ENCODE measurements around the gene SIRT2.
A peak's percentile ranks its signal among the peaks of the same experiment; 100 is the strongest.

The SIRT2 gene

DNA sequence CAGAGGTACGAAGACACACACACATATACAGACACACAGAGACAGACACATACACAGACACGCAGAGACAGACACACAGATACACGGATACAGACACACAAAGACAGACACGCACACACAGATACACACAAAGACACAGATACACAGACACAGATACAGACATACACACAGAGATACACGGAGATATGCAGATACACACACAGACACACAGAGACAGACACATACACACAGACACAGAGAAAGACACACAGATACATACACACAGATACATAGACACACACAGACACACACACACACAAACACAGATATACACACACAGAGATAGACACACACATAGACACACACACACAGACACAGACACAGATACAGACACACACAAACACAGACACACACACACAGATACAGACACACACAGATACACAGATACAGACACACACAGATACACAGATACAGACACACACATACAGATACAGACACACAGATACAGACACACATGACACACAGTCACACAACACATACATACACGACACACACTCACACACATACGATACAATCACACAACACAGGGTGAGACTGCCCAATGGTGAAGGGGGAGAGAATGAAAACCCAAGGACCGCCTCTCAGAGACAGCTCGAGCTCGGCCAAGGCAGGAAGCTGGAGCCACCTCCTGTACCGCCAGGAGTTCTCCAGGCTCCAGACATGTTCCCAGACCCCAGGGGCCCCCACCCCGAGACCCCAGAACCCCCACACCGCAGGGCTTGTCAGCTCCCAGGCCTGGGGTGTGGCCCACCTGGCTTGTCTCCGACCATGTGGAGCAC, 21.4 kb upstream of the SIRT2 start:
- ChIA-PET CTCF (interaction anchor here (0.9 to 4.1 kb wide), 4 partner anchors 9 to 33 kb away, joined by 3 to 36 read pairs (median 8); partner anchors contain the start of genes MRPS12 and SARS2), POLR2A (interaction anchor here (0.5 to 1.4 kb wide), 5 partner anchors 10 to 518 kb away, joined by 3 to 6 read pairs (median 5); partner anchors contain the start of genes ECH1, MRPS12 and SARS2)
- H3K36me3 ChIP-seq (ENCODE audit: control insufficient read depth in 2 of 2, insufficient read depth in 1 of 2, low read length in 2 of 2): peaks cover 42 to 66% of the 10 kb centered on the region in 2 experiments
- H3K9me3 ChIP-seq (ENCODE audit: control insufficient read depth, insufficient read depth, low read depth, low read length): no peaks in the 10 kb centered on the region
- peak overlapping the region; percentile 8; the same call in 1 of the 2 replicates for H3K27ac ChIP-seq (ENCODE audit: extremely low read depth, low read depth, low read length)
- no peaks in the 10 kb centered on the region for H3K4me1 ChIP-seq (ENCODE audit: control insufficient read depth, insufficient read depth, low read length)
- no peak overlapping the region for H3K4me3 ChIP-seq (ENCODE audit: low read depth, low read length)
- TF ChIP-seq, protein P1, sequence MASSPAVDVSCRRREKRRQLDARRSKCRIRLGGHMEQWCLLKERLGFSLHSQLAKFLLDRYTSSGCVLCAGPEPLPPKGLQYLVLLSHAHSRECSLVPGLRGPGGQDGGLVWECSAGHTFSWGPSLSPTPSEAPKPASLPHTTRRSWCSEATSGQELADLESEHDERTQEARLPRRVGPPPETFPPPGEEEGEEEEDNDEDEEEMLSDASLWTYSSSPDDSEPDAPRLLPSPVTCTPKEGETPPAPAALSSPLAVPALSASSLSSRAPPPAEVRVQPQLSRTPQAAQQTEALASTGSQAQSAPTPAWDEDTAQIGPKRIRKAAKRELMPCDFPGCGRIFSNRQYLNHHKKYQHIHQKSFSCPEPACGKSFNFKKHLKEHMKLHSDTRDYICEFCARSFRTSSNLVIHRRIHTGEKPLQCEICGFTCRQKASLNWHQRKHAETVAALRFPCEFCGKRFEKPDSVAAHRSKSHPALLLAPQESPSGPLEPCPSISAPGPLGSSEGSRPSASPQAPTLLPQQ (tag by site-specific recombination; IDR thresholded peaks at IDR 0.05): no peak
- TF ChIP-seq ZNF112 (tag by site-specific recombination; IDR thresholded peaks at IDR 0.05) (peak; percentile 75; the same call in 1 of the 2 replicates), ZNF114 (tag by site-specific recombination; IDR thresholded peaks at IDR 0.05) (peak; percentile 99), ZNF701 (tag by site-specific recombination; IDR thresholded peaks at IDR 0.05) (no peak), SALL2 (tag by site-specific recombination; IDR thresholded peaks at IDR 0.05; ENCODE audit: borderline replicate concordance) (peak; percentile 82; the same call in 1 of the 2 replicates), ZNF311 (tag by site-specific recombination; IDR thresholded peaks at IDR 0.05; ENCODE audit: borderline replicate concordance) (peak; percentile 100), ZNF211 (tag by site-specific recombination; IDR thresholded peaks at IDR 0.05; ENCODE audit: low read depth) (0 out of 2 replicates have a peak, but pooled peaks have one; percentile 26), ZNF274 (IDR thresholded peaks at IDR 0.05; ENCODE audit: low read length) (no peak), ZNF274 (tag by site-specific recombination; IDR thresholded peaks at IDR 0.05; ENCODE audit: borderline replicate concordance) (peak; percentile 32; the same call in 1 of the 2 replicates), ZNF521 (tag by site-specific recombination; IDR thresholded peaks at IDR 0.05) (peak; percentile 99), GLIS1 (tag by site-specific recombination; IDR thresholded peaks at IDR 0.05) (peak; percentile 23; the same call in 1 of the 2 replicates), ZNF571 (tag by site-specific recombination; IDR thresholded peaks at IDR 0.05) (peak; percentile 86), SCRT2 (tag by site-specific recombination; IDR thresholded peaks at IDR 0.05) (no peak), MZF1 (tag by site-specific recombination; IDR thresholded peaks at IDR 0.05; ENCODE audit: borderline replicate concordance) (no peak), HOXC10 (CRISPR knock-in tag; IDR thresholded peaks at IDR 0.05) (no peak), ZNF157 (tag by site-specific recombination; IDR thresholded peaks at IDR 0.05) (peak; percentile 38; the same call in 1 of the 2 replicates), ZNF544 (tag by site-specific recombination; IDR thresholded peaks at IDR 0.05) (peak; percentile 86), ZFP37 (tag by site-specific recombination; IDR thresholded peaks at IDR 0.05) (no peak), YY2 (tag by site-specific recombination; IDR thresholded peaks at IDR 0.05) (peak; percentile 47; the same call in 1 of the 2 replicates), ZNF169 (tag by site-specific recombination; IDR thresholded peaks at IDR 0.05) (peak; percentile 30), ZNF248 (tag by site-specific recombination; IDR thresholded peaks at IDR 0.05) (peak; percentile 92; the same call in 1 of the 2 replicates)
- TF ChIP-seq, protein P2, sequence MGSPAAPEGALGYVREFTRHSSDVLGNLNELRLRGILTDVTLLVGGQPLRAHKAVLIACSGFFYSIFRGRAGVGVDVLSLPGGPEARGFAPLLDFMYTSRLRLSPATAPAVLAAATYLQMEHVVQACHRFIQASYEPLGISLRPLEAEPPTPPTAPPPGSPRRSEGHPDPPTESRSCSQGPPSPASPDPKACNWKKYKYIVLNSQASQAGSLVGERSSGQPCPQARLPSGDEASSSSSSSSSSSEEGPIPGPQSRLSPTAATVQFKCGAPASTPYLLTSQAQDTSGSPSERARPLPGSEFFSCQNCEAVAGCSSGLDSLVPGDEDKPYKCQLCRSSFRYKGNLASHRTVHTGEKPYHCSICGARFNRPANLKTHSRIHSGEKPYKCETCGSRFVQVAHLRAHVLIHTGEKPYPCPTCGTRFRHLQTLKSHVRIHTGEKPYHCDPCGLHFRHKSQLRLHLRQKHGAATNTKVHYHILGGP (tag by site-specific recombination; IDR thresholded peaks at IDR 0.05): peak; percentile 74; the same call in 1 of the 2 replicates
- TF ChIP-seq, protein P3, sequence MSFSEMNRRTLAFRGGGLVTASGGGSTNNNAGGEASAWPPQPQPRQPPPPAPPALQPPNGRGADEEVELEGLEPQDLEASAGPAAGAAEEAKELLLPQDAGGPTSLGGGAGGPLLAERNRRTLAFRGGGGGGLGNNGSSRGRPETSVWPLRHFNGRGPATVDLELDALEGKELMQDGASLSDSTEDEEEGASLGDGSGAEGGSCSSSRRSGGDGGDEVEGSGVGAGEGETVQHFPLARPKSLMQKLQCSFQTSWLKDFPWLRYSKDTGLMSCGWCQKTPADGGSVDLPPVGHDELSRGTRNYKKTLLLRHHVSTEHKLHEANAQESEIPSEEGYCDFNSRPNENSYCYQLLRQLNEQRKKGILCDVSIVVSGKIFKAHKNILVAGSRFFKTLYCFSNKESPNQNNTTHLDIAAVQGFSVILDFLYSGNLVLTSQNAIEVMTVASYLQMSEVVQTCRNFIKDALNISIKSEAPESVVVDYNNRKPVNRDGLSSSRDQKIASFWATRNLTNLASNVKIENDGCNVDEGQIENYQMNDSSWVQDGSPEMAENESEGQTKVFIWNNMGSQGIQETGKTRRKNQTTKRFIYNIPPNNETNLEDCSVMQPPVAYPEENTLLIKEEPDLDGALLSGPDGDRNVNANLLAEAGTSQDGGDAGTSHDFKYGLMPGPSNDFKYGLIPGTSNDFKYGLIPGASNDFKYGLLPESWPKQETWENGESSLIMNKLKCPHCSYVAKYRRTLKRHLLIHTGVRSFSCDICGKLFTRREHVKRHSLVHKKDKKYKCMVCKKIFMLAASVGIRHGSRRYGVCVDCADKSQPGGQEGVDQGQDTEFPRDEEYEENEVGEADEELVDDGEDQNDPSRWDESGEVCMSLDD (tag by site-specific recombination; IDR thresholded peaks at IDR 0.05): peak; percentile 66; the same call in 1 of the 2 replicates
- TF ChIP-seq, protein P4, sequence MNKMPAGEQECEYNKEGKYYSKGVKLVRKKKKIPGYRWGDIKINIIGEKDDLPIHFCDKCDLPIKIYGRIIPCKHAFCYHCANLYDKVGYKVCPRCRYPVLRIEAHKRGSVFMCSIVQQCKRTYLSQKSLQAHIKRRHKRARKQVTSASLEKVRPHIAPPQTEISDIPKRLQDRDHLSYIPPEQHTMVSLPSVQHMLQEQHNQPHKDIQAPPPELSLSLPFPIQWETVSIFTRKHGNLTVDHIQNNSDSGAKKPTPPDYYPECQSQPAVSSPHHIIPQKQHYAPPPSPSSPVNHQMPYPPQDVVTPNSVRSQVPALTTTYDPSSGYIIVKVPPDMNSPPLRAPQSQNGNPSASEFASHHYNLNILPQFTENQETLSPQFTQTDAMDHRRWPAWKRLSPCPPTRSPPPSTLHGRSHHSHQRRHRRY (tag by site-specific recombination; IDR thresholded peaks at IDR 0.05): 0 out of 2 replicates have a peak, but pooled peaks have one; percentile 68
- TF ChIP-seq, protein P5, sequence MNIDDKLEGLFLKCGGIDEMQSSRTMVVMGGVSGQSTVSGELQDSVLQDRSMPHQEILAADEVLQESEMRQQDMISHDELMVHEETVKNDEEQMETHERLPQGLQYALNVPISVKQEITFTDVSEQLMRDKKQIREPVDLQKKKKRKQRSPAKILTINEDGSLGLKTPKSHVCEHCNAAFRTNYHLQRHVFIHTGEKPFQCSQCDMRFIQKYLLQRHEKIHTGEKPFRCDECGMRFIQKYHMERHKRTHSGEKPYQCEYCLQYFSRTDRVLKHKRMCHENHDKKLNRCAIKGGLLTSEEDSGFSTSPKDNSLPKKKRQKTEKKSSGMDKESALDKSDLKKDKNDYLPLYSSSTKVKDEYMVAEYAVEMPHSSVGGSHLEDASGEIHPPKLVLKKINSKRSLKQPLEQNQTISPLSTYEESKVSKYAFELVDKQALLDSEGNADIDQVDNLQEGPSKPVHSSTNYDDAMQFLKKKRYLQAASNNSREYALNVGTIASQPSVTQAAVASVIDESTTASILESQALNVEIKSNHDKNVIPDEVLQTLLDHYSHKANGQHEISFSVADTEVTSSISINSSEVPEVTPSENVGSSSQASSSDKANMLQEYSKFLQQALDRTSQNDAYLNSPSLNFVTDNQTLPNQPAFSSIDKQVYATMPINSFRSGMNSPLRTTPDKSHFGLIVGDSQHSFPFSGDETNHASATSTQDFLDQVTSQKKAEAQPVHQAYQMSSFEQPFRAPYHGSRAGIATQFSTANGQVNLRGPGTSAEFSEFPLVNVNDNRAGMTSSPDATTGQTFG (tag by site-specific recombination; IDR thresholded peaks at IDR 0.05; ENCODE audit: borderline replicate concordance): peak; percentile 93
- TF ChIP-seq, protein P6, sequence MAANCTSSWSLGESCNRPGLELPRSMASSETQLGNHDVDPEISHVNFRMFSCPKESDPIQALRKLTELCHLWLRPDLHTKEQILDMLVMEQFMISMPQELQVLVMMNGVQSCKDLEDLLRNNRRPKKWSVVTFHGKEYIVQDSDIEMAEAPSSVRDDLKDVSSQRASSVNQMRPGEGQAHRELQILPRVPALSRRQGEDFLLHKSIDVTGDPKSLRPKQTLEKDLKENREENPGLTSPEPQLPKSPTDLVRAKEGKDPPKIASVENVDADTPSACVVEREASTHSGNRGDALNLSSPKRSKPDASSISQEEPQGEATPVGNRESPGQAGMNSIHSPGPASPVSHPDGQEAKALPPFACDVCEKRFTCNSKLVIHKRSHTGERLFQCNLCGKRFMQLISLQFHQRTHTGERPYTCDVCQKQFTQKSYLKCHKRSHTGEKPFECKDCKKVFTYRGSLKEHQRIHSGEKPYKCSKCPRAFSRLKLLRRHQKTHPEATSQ (tag by site-specific recombination; IDR thresholded peaks at IDR 0.05): peak; percentile 31; the same call in 1 of the 2 replicates
